Activated CD4-positive, alpha-beta T cell treated with anti-CD3 and anti-CD28 coated beads, Interleukin-10, Interleukin-2, amounts not matched to agents 100 ng/mL and 50 ng/mL, durations not matched to agents 16 hours and 8 hours (primary cell): ENCODE measurements around the gene ZNF570.

Source experiments
- DNase-seq: peaks from one replicate; pipeline ENCODE4 v3.0.0-alpha.2; 2020

The ZNF570 gene

DNA sequence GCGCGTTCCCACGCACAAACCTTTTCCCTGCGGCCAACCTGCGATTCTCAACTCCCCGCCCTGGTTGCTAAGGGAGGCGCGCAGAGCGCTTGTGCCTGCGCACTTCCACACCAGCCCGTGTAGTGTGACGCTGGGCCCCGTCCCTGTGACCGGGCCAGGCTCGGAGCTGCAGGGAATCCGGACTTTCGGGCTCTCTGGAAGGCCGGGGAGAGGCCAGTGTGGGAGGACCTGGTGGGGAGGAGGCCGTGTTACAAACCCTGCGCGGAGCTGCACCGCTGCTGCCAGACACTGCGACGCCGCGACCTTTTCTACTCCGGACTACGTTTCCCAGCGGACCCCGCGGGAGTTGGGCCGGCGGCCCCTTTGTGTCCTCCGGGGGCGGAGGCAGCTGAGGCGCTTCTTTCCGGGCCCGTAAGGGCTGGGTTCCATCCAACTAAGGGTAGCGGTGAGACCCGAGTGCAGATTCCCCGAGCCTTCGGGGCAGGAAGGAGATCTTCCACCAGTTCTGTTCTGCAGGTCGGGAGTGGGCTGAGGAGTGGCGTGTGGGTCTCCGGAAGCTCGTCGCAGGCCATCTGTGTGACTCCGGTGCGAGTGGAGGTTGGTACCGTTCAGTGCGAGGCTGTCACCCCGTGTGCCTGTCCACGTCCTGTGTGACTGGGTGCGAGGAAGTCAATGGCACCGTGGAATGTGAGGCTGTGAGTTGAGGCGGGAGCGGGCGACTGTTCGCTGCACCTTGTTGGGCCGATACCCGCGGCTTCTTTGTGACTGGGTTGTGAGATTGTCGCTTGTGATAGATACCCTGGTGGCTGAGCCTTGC, at the start of gene ZNF570:
TSS of gene ZNF570 (plus strand) at position 396 of the 817 bp plus-strand sequence. CDS start 999 bp downstream, outside the sequence.
- DNase-seq, result peak; percentile 89

DNA sequence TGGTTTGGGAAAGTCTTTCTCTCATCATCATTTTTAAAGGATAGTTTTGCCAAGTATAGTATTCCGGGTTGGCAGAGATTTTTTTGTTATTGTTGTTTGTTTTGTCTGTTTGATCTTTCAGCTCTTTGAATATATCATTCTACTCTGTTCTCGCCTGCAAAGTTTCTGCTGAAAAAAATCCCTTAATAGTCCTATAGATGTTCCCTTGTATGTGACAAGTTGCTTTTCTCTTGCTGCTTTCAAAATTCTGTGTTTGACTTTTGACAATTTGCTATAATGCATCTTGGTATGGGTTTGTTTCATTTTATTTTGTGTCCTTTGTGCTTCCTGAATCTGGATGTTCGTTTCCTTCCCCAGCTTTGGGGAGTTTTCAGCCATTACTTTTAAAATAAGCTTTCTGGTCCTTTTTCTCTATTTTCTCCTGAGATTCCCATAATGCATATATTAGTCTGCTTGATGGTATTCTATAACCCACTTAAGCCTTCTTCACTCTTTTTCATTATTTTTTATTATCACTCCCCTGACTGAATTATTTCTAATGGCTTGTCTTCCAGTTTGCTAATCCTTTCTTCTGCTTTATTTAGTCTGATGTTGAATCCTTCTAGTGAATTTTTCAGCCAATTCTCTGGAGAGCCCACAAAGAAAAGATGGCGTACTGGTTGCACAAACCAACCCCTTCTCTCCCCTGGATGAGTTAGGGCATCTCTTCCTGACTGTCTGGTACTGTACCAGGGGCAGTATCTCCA, 16.5 kb upstream of the ZNF570 start:
- DNase-seq, result no peak

DNA sequence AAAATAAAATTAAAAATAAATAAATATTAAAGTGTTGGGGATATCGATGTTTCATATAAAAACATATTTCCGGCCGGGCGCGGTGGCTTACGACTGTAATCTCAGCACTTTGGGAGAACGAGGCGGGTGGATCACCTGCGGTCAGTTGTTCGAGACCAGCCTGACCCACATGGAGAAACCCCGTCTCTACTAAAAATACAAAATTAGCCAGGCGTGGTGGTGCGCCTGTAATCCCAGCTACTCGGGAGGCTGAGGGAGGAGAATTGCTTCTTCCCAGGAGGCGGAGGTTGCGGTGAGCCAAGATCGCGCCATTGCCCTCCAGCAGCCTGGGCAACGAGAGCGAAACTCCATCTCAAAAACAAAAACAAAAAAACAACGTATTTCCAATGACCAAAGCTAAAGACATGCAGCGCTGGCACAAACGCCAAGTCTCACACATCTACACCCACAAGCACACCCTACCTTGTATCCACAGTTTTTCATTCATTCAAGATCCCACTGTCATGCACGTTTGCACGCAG, 2.8 kb upstream of the ZNF570 start:
- DNase-seq, result no peak

DNA sequence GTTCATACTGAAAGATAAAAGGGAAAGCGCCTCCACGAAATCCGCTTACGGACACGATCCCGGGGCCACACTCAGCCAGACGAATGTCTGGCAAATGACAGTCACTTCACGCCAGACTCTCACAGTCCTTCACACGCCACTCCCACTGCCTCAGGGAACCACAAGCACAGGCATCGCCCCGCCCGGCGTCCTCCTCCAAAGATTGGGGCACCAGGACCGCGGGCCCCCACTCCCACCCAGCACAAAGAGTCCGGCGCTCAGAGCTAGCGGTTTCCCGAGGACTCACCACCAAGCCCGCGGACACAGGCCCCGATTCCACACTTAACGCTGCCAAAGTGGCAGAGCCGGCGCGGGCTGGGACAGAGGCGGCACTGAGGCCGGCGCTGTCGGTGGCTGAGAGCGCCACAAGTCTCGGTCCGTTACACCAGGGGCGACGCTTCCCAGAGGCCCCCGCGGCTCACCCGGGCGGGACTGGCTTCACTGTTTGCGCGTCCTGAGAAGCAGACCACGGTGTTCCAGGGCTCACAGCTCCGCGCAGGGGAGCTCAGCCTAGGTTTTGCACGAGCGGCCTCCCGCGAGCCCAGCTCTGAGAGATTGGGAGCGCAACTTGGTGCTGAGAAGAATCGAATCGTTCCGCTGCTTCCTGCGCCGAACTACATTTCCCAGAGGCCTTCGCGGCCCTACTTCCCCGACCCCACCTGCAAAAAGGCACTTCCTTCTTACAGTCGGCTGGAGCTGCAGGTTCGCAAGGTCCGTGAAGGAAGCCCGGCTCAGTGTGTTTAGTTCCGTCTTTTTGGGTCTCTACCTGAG, 2.2 kb upstream of the ZNF570 start, which contains the start of gene ZNF569:
TSS of gene ZNF569 (minus strand) at position 647 of the 810 bp plus-strand sequence. CDS start 22,523 bp downstream, outside the sequence.
- DNase-seq, result peak; percentile 92

DNA sequence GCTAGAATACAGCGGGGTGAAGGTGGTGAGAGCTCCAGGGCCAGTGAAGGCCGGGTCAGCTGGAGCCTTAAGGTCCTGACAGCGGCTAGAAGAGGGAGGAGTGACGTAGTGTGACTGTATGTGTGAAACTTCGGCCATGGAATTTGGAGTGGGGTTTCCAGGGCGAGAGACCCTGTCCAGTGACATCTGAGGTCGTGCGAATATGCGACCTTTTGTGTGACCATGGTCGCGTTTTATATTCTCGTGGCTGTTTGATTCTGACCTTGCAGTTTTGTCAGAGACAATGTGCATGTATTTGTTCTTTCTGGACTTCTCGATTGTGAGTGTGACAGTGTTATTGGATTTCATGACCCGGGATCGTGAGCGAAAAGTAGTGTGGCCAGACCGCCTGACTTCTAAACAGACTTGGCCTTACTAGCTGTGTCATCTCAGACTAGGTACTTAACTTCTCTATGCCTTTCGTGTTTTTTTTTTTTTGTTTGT, 1.5 kb upstream of the ZNF570 start:
- DNase-seq, result no peak

DNA sequence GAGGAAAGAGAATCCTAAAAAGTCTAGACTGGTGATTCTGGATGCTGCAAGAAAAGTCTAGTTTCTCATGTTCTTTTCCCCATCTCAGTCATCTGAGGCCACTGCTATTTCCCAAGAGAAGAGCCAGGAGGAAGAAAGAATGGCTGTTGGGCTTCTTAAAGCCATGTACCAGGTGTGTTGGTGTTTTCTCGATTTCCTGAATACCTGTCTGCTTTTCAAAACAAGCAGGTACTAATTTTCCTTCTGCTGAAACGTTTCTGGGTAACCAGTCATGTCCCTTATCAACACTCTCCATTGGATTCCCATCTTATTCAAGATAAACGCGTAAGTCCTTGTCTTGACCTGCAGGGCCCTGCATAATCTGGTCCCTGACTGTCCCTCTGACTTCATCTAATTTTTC, 1.1 kb downstream of the ZNF570 start:
- DNase-seq, result no peak

DNA sequence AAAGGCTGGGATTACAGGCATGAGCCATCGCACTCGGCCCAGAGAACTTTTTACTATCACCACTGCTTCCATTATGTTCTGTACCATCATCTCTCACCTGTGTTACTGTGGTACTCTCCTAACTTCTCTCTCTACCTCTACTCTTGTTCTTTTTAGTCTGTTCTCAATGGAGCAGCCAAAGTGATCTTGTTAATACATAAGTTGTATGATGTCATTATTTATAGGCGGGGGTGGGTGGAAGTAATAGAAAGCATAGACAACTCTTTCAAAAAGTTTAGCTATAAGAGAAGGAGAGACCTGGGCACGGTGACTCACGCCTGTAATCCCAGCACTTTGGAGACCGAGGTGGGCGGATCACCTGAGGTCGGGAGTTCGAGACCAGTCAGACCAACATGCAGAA, 3.0 kb downstream of the ZNF570 start:
- no peak for DNase-seq

DNA sequence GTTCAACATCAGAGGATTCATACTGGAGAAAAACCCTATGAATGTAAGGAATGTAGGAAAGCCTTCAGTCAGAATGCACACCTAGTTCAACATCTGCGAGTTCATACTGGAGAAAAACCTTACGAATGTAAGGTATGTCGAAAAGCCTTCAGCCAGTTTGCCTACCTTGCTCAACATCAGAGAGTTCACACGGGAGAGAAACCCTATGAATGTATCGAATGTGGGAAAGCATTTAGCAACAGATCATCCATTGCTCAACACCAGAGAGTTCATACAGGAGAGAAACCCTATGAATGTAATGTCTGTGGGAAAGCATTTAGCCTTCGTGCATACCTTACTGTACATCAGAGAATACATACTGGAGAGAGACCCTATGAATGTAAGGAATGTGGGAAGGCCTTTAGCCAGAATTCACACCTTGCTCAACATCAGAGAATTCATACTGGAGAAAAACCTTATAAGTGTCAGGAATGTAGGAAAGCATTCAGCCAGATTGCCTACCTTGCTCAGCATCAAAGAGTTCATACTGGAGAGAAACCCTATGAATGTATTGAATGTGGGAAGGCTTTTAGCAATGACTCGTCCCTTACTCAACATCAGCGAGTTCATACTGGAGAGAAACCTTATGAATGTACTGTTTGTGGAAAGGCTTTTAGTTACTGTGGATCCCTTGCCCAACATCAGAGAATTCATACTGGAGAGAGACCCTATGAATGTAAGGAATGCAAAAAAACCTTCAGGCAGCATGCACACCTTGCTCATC, 15.4 kb downstream of the ZNF570 start:
- no peak for DNase-seq

DNA sequence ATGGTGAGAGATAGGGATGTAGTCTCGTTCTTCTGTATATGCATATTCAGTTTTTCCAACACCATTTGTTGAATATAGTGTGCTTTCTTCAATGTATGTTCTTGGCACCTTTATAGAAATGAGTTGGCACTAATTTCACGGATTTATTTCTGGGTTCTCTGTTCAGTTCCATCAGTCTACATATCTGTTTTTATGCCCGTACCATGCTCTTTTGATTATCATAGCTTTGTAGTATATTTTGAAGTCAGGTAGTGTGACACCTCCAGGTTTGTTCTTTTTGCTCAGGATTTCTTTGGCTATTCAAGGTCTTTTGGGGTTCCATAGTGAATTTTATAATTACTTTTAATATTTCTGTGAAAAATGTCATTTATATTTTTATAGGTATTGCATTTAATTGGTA, 23.1 kb downstream of the ZNF570 start:
- no peak for DNase-seq

DNA sequence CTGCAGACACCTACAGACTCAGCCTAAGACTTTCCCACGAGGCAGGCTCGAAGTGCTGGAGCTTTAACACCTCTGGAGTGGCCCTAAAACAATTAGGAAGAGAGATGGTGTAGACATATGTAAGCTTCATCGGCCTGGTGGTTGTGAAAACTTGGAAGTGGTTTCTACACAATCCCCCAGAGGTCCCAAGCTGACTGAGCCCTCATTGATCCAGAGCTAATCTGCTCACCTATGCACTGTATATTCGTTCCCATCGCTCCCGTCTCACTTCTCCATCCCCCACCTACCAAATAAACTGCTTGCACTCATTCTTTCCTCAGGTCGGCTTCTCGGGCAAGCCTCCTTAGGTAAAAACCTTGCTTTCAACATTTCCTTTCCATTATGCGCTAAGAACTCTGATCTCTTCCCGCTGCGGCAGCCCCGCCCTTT, 36.8 kb downstream of the ZNF570 start:
- DNase-seq, result no peak

DNA sequence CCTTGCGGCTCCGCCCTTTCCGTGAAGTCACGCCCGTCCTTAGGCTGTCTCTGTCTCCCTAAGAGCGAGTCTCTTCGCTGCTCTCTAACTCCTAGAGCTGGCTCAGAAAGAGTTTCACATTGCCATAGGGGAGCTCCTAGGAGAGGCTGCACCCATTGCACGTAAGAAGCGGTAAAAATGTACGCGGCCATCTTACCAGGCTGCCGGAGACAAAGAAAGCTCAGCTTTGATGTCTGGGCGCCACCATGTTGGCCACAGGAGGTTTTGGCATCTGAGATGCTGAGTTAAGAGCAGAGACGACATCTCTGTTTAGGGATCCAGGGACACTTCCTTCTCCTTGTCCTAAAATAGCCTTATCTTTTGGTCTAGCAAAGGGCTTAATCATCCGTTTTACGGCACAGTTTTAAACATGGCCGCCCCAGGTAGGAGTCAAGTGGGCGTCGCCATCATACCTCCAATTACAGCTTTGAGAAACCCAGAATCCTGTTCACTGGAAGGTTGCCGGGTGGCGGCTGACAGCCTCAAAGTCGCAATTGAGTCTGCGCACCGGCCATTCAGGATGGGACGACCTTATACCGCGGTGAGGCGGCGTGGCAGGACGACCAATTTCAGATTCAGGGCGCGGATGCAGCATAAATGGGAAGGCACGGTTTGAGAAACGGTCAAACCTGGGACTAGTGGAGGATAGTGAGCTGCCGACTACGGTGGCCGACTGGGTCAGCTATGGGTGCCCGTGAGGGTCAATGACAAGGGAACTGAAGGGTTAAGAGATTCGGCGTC, 37.4 kb downstream of the ZNF570 start, which contains the start of gene ZNF793:
TSS of gene ZNF793 (plus strand) at position 553 of the 780 bp plus-strand sequence. CDS start 16,501 bp downstream, outside the sequence.
- peak; percentile 71 for DNase-seq

DNA sequence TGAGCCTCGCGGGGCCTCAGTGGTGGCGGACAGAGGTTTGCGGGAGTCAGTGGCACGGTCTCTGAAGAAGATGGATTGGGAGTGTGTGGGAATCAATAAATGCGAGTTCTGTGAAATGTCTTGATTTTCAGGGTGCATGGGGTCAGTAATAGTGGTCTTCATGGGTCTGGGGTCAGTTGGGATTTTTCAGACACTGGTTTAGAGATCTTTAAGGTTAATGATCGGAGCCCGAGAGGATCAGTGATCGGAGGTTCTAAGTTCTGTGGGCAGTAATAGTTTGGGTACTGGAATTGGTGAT, 38.0 kb downstream of the ZNF570 start:
- no peak for DNase-seq

DNA sequence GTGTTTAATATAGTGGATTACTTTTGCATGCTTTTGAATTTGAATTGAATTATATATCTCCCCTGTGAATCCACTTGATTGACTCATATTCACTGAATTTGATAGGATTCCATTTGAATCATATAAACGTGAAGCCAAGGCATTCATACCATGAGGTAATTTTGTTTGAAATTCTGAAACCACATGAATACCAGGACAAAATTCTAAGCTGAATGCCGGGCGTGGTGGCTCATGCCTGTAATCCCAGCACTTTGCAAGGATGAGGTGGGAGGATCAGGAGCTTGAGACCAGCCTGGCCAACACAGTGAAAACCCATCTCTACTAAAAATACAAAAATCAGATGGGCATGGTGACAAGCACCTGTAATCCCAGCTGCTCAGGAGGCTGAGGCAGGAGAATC, 42.0 kb downstream of the ZNF570 start:
- DNase-seq, result no peak

DNA sequence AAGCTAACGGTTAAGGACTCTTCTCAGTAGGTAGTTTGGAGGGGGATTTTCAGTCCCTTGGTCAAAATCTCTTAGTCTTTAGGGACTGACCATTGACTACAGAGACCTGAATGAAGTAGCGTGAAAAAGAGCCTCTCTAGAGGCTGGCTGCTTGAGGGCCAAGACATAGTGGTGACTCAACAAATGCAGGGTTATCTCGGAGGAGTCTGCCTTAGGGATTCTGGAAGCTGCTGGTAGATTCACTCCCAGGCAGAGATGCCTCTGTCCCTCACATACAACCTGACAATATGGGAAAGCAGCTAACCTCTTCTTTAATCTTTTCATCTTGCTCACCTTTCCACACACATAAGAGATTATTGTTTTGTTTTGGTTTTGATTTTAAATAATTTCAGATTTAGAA, 42.7 kb downstream of the ZNF570 start:
- no peak for DNase-seq

DNA sequence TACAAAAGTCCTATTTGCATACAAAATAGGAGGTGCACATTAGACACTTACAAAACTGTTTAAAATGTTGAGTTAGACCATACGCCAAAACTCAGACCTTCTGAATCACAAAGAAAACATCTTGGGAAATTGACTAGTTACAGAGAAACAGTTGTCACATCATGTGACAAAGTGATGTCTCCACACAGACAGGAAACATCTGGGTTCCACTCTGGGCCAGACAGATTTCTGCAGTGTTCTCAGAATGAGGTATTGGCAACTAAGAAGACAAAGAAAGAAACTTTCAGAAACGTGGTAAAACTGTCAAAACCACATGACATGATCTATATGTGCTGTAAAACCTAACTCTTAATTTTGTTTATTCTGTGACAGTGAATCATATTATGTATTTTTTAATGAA, 44.2 kb downstream of the ZNF570 start:
- peak; percentile 5 for DNase-seq

DNA sequence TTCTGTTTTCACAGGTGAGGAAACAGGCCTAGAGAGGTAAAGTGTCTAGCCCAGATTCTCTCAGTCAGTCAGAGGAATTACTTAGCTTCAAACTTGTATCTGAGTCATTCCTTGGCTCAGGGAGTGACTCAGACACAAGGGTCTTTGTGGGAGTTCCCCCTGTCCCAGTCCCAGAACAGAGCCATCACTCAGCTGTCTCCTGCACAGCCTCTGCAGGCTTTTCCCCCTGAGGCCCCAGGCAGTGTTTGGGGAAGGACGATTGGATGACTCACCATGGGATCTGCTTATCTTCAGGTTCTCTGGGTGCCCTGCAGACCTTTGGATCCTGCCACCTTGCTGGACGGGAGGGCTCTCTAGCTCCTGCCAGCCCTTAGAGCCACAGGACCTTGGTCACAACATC, 50.7 kb downstream of the ZNF570 start:
- DNase-seq, result no peak

DNA sequence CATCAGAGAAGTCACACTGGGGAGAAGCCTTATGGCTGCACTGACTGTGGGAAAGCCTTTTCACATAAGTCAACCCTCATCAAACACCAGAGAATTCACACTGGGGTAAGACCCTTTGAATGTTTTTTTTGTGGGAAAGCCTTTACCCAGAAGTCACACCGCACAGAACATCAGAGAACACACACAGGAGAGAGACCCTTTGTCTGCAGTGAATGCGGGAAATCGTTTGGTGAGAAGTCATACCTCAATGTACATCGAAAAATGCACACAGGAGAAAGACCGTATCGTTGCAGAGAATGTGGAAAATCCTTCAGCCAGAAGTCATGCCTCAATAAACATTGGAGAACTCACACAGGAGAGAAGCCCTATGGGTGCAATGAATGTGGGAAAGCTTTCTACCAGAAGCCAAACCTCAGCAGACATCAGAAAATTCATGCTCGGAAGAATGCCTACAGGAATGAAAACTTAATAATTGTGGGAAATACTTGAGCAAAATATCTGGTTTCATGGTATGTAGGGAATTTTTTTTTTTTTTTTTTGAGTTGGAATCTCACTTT, 68.3 kb downstream of the ZNF570 start:
- no peak for DNase-seq
